GM12878 (cell line): ENCODE measurements around the gene SLC24A3. TPM values are rescaled to one million over a fixed set of nuclear protein-coding genes. Genes with fewer than 3 reads are reported as not detected.

Source experiments
- ATAC-seq: fragments of 200-7000 bp; cut with Tn5 transposase; 3 replicates; pipeline ENCODE4 v1.9.1; 2020; ENCODE audit warnings: mild to moderate bottlenecking, moderate library complexity
- BruUV-seq: library from RNA; stranded (reverse); fragments of 400-500 nt; replicated peaks from 2 replicates; lab custom pipeline; 2021; lab: Mats Ljungman, UMichigan
- CTCF ChIA-PET: fragments of 300-600 bp; sonication (Branson Sonifier 250); formaldehyde crosslinking; extraction: SDS; loops from one replicate; lab custom pipeline; 2021; ENCODE audit warnings: inconsistent platforms; lab: Yijun Ruan, JAX
- POLR2A ChIA-PET: fragments of 350-600 bp; formaldehyde crosslinking; extraction: SDS; loops from one replicate; lab custom pipeline; 2021; ENCODE audit warnings: inconsistent platforms; lab: Charles Lee
- RAD21 ChIA-PET: fragments of 300-600 bp; sonication (Branson Sonifier 250); formaldehyde crosslinking; loops from one replicate; lab custom pipeline; 2023; ENCODE audit warnings: antibody characterized with exemption; ENCODE audit not compliant: unreplicated experiment; lab: Charles Lee
- SMC1A ChIA-PET: fragments of 300-600 bp; sonication (Branson Sonifier 250); formaldehyde crosslinking; loops from one replicate; lab custom pipeline; 2023; ENCODE audit not compliant: unreplicated experiment, uncharacterized antibody; lab: Charles Lee
- DNase-seq: peaks from one replicate; pipeline ENCODE4 v3.0.0-alpha.2; 2011; ENCODE audit warnings: low read depth, low spot score
- FAIRE-seq: peaks from 3 replicates; lab custom pipeline; 2011; peaks lifted over from hg19 to GRCh38; lab: Jason Lieb, UNC
- H2AFZ ChIP-seq: 2 replicates; pipeline ENCODE4 v1.6.0; 2011; ENCODE audit warnings: low read depth, low read length, control low read depth; ENCODE audit not compliant: control insufficient read depth
- H3K27ac ChIP-seq: 2 replicates; pipeline ENCODE4 v1.5.1; 2011; ENCODE audit warnings: control low read depth; ENCODE audit not compliant: control insufficient read depth, insufficient read depth
- H3K27me3 ChIP-seq, 2 experiments: replicated peaks in 1 of 2; 2 replicates each; pipeline versions ENCODE4 v1.6.0 to v1.6.1; 2011; ENCODE audit warnings: low read length in 1 of 2; ENCODE audit not compliant: control insufficient read depth in 2 of 2, insufficient read depth in 2 of 2
- H3K36me3 ChIP-seq, 2 experiments: 2 replicates each; pipeline ENCODE4 v1.5.1; 2011; ENCODE audit warnings: low read length in 1 of 2; ENCODE audit not compliant: control insufficient read depth in 2 of 2, insufficient read depth in 2 of 2
- H3K4me1 ChIP-seq: 2 replicates; pipeline ENCODE4 v1.6.1; 2011; ENCODE audit warnings: mild to moderate bottlenecking, low read length, moderate library complexity, mixed read lengths; ENCODE audit not compliant: control insufficient read depth, insufficient read depth
- H3K4me2 ChIP-seq: 2 replicates; pipeline ENCODE4 v1.6.0; 2011; ENCODE audit warnings: control low read depth; ENCODE audit not compliant: control insufficient read depth, insufficient read depth
- H3K4me3 ChIP-seq: fragments of 200-600 bp; sonication (generic); 2 replicates; pipeline ENCODE4 v1.5.1; 2016
- H3K79me2 ChIP-seq: 2 replicates; pipeline ENCODE4 v1.6.0; 2011; ENCODE audit warnings: low read length; ENCODE audit not compliant: control insufficient read depth, insufficient read depth
- H3K9ac ChIP-seq: 2 replicates; pipeline ENCODE4 v1.8.0; 2011; ENCODE audit warnings: low read length, control low read depth, mixed read lengths; ENCODE audit not compliant: control insufficient read depth, insufficient read depth
- H3K9me3 ChIP-seq: replicated peaks from 3 replicates; pipeline ENCODE4 v1.5.1; 2011; ENCODE audit warnings: mild to moderate bottlenecking, low read length; ENCODE audit not compliant: control insufficient read depth, insufficient read depth
- H4K20me1 ChIP-seq: 2 replicates; pipeline ENCODE4 v1.6.0; 2011; ENCODE audit not compliant: control insufficient read depth, insufficient read depth
- BCL3 ChIP-seq: IDR thresholded peaks from 2 replicates; pipeline ENCODE4 v1.6.1; 2011; ENCODE audit warnings: borderline replicate concordance, low read depth, mild to moderate bottlenecking, moderate library complexity, low read length; ENCODE audit not compliant: insufficient read depth, poor library complexity, severe bottlenecking
- E2F4 ChIP-seq: IDR thresholded peaks from 2 replicates; pipeline ENCODE4 v1.6.1; 2012; ENCODE audit warnings: low read depth, low read length, improper control_type of control experiment
- EZH2 ChIP-seq: IDR thresholded peaks from 2 replicates; pipeline ENCODE4 v1.6.1; 2012; ENCODE audit warnings: low read depth, mild to moderate bottlenecking, control low read depth, inconsistent platforms, low read length, borderline replicate concordance; ENCODE audit not compliant: control insufficient read depth
- GABPA ChIP-seq: IDR thresholded peaks from 2 replicates; pipeline ENCODE4 v1.6.1; 2014; ENCODE audit warnings: antibody characterized with exemption, low read depth, mild to moderate bottlenecking, inconsistent platforms
- IKZF2 ChIP-seq, 2 experiments: fragments of 450-650 bp; IDR thresholded peaks; 2 replicates each; pipeline ENCODE4 v1.6.1; 2017; ENCODE audit warnings: mild to moderate bottlenecking in 2 of 2, moderate library complexity in 2 of 2
- MYB ChIP-seq: fragments of 150-350 bp; IDR thresholded peaks from 2 replicates; pipeline ENCODE4 v1.6.1; 2014; ENCODE audit warnings: mild to moderate bottlenecking, low read depth, low read length, borderline replicate concordance
- NFYB ChIP-seq: IDR thresholded peaks from 2 replicates; pipeline ENCODE4 v1.6.1; 2011; ENCODE audit warnings: low read depth, mild to moderate bottlenecking, low read length, improper control_type of control experiment, moderate library complexity; ENCODE audit not compliant: insufficient read depth
- PML ChIP-seq: IDR thresholded peaks from 2 replicates; pipeline ENCODE4 v1.6.1; 2012; ENCODE audit warnings: low read length, inconsistent platforms
- POLR2A ChIP-seq: IDR thresholded peaks from 2 replicates; pipeline ENCODE4 v1.6.1; 2011; ENCODE audit warnings: low read depth, mild to moderate bottlenecking, low read length
- POLR2AphosphoS5 ChIP-seq: IDR thresholded peaks from 2 replicates; pipeline ENCODE4 v1.6.1; 2011; ENCODE audit warnings: mild to moderate bottlenecking, low read length, inconsistent platforms
- REST ChIP-seq: IDR thresholded peaks from 2 replicates; pipeline ENCODE4 v1.6.1; 2012; ENCODE audit warnings: mild to moderate bottlenecking, low read depth, low read length
- SMARCA5 ChIP-seq: fragments of 450-650 bp; IDR thresholded peaks from 2 replicates; pipeline ENCODE4 v1.6.1; 2017; ENCODE audit warnings: mild to moderate bottlenecking
- ZNF207 ChIP-seq: fragments of 450-650 bp; IDR thresholded peaks from 2 replicates; pipeline ENCODE4 v1.6.1; 2014; ENCODE audit warnings: antibody characterized with exemption, mild to moderate bottlenecking, borderline replicate concordance
- WGBS: methylation state at CpG from one replicate; pipeline ENCODE4 v1.1.6; 2016; ENCODE audit warnings: low lambda C conversion rate; ENCODE audit not compliant: insufficient replicate concordance, insufficient coverage; ENCODE audit errors: missing lambda C conversion rate; 5-methylcytosine and 5-hydroxymethylcytosine counted together
- in situ Hi-C: fragments of 300-500 bp; cut with MboI; formaldehyde crosslinking; loops from 9 replicates; pipeline ENCODE4 v1.14.3; 2018; ENCODE audit warnings: mixed read lengths
- intact Hi-C: fragments of 100-400 bp; cut with micrococcal nuclease; formaldehyde crosslinking; loops from one replicate; pipeline ENCODE4 v1.14.2; 2022; ENCODE audit not compliant: unreplicated experiment
- polyA plus RNA-seq, 11 experiments: library from polyadenylated mRNA; depleted of rRNA in 4 of 11; unstranded in 6 of 11; stranded (reverse) in 5 of 11; fragments of >200 nt; fragmentation: Nextera tagmentation in 4 of 11; fragmentation: Illumina TruSeq in 1 of 11; extraction: Ambion mirVana in 4 of 11; extraction: Trizol in 1 of 11; gene quantifications; 1 replicate in 1 of 11; 2 replicates in 10 of 11; pipeline versions ENCODE4 v1.2.1 to v1.2.3, GENCODE V29; 2011 to 2016; ENCODE audit warnings: inconsistent platforms in 2 of 11, missing spikeins in 2 of 11, low read depth in 1 of 11
- total RNA-seq, 4 experiments: library from RNA; depleted of rRNA in 3 of 4; stranded (reverse); fragments of >200 nt in 3 of 4; fragmentation: Illumina TruSeq in 1 of 4; extraction: Trizol in 1 of 4; gene quantifications; 2 replicates each; pipeline versions ENCODE4 v1.2.1 to v1.2.3, GENCODE V29; 2013 to 2021

The SLC24A3 gene
- total and polyA plus RNA-seq, 10 of the 15 experiments (the other 5 are each of a cell fraction or from before 2014, with no cell fraction given) = 0.04 TPM; not detected in 9

- no peak for TF ChIP-seq REST
Measured at GRCh38 chr20:19396460-19397081, 184.1 kb downstream of the SLC24A3 start (continued).

- H3K4me1 ChIP-seq = no peaks in the 10 kb centered on the region
- H2AFZ ChIP-seq = no peak overlapping the region
- FAIRE-seq (no peak), DNase-seq (no peak), ATAC-seq (no peak)
- H3K79me2 ChIP-seq = no peaks in the 10 kb centered on the region
- no peaks in the 10 kb centered on the region for H3K27me3 ChIP-seq
- in situ Hi-C loops = no loop called here
- no peak overlapping the region for H3K4me2 ChIP-seq
- SMC1A ChIA-PET = interaction anchor here (0.6 to 0.7 kb wide), 2 partner anchors 166 to 207 kb away, joined by 3 read pairs; no protein-coding TSS in a partner anchor
- POLR2A ChIA-PET = interaction anchor here (0.7 kb wide), 1 partner anchor 882 kb away, joined by 8 read pairs; no protein-coding TSS in a partner anchor
- H3K4me3 ChIP-seq = no peak overlapping the region
- no peaks in the 10 kb centered on the region for H3K36me3 ChIP-seq
- intact Hi-C loops = no loop called here
- BruUV-seq = no TSS peak
- no peak overlapping the region for H3K9ac ChIP-seq
- no peaks in the 10 kb centered on the region for H3K9me3 ChIP-seq
- CTCF ChIA-PET = interaction anchor here (0.8 kb wide), 1 partner anchor 10 kb away, joined by 3 read pairs; no protein-coding TSS in a partner anchor
- RAD21 ChIA-PET = no interaction called here
- 85% methylated on average over 3 of the region's 3 CpGs for WGBS
- TF ChIP-seq ZNF207 (no peak), MYB (no peak), POLR2AphosphoS5 (no peak), SMARCA5 (no peak), NFYB (no peak), GABPA (no peak), E2F4 (no peak), POLR2A (no peak), BCL3 (no peak), EZH2 (no peak), IKZF2 (IDR thresholded peaks at IDR 0.05) (no peak), PML (no peak)
- no peaks in the 10 kb centered on the region for H4K20me1 ChIP-seq
- H3K27ac ChIP-seq = no peak overlapping the region
Measured at GRCh38 chr20:19397226-19397625, 184.8 kb downstream of the SLC24A3 start.
